T-helper 1 cell treated with Interleukin-12 subunit alpha and Interleukin-12 subunit beta and Interleukin-4 antibody, amounts not matched to agents 30 ng/mL and 1 ng/mL, for 36 hours (primary cell): Measurements from ENCODE around the gene NUCKS1. TPM values are rescaled to one million over a fixed set of nuclear protein-coding genes. Genes with fewer than 3 reads are reported as not detected.

Experiments used
- intact Hi-C: fragments of 100-400 bp; cut with micrococcal nuclease; formaldehyde crosslinking; loops from one replicate; pipeline ENCODE4 v1.15.1; 2024
- total RNA-seq: library from RNA; stranded (reverse); gene quantifications from 2 replicates; pipeline ENCODE4 v1.2.3, GENCODE V29; 2022

NUCKS1 gene
- total RNA-seq, 1 donor from 2014 or later, result 148 TPM

- intact Hi-C loops, result no loop called here
Measured at GRCh38 chr1:205706601-205707502, 43.1 kb downstream of the NUCKS1 start.

DNA sequence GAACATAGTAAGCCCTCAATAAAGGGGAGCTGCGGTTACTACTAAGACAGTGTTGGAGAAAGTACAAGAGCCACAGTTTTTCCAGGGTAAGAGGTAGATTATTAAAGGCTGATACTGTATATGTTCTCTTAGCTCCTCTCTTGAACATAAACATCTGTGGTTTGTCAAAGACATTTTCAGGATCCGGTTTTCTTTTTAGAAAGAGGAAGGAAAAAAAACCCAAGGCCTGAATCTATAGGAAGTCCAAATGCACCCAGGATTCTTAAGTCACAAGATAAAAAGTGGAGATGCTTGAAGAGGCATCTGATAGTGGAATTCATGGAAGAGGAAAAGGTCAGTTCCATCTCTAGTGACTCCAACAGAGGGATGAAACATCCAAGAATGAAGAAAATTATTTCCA is 45.1 kb downstream of the NUCKS1 start:
- intact Hi-C loops, result no loop called here

GRCh38 chr1:205703072-205703471 is 46.9 kb downstream of the NUCKS1 start:
- intact Hi-C loops, result no loop called here

GRCh38 chr1:205701891-205702290 is 48.1 kb downstream of the NUCKS1 start:
- intact Hi-C loops, result no loop called here

- intact Hi-C loops, result no loop called here
Measured at GRCh38 chr1:205701420-205701819, 48.6 kb downstream of the NUCKS1 start.

DNA sequence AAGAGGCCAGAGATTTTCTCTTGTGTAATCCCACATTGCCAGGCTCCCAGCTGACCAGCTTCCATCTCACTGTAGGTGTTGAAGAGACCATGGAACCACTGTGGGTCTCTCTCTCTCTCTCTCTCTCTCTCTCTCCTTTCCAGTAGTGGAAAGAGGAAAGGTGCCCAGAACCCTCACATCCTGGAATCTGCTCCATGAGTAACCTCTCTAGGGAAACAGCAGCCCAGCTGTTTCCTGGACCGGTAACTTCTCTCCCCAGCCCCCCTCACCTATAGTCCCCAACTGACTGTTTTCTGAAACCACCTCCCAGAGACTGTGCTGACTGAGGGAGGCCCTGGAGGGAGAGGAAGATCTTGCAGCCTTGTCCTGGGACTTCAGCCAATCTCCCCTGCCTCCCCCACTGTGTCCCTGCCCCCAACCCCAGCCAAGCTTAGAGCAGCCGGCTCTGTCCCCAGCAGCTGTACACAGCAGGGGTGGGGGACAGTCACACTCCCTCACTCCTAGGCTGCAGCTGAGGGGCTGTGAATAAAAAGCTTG is 49.0 kb downstream of the NUCKS1 start:
- intact Hi-C loops, result no loop called here

GRCh38 chr1:205699416-205699815 is 50.6 kb downstream of the NUCKS1 start:
- intact Hi-C loops, result no loop called here

DNA sequence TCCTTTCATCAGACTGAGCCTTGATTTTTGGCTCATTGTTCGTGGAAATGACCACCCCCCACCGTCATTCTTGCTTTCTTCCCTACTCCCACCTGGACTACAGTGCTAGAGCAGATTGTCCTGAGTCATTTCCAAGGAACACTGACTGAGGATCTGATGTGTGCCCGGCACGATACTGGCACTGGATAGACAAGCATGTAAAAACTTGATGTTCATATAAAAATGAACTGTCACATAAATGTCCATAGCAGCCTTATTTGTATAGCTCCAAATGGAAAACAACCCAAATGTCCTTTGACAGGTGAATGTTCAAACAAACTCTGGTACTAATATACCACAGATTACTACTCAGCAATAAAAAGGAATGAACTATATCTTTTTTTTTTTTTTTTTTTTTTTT is 51.1 kb downstream of the NUCKS1 start:
- intact Hi-C loops, result no loop called here

- intact Hi-C loops, result no loop called here
Measured at GRCh38 chr1:205693421-205693991, 56.5 kb downstream of the NUCKS1 start.

GRCh38 chr1:205692423-205692822 is 57.6 kb downstream of the NUCKS1 start:
- intact Hi-C loops, result no loop called here

DNA sequence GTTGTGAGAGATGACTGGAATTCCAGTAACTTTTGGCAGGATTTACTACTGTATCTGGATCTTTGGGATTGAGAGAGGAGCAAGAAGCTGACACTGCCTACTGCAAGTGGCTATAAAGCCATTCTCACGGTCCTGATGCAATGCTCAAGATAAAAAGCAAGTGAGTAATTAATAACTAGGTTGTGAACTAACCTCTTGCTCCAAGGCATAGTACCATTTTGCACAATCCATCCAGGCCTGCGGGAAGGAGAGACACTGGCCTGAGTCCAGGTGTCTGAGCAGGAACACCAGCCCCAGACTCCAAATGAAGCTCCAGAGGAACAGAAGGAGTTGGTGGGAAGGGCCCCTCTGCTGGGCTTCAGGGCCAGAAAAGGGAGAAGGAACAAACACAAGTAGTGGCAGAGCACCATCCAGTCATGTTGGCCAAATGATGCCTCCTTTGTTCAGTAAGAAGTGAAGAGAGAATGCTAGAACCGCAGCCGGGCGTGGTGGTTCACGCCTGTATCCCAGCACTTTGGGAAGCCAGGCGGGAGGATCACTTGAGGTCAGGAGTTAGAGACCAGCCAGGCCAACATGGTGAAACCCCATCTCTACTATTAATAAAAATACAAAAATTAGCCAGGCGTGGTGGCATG is 59.7 kb downstream of the NUCKS1 start:
- intact Hi-C loops, result no loop called here

GRCh38 chr1:205689479-205689878 is 60.5 kb downstream of the NUCKS1 start:
- intact Hi-C loops, result no loop called here

- intact Hi-C loops, result no loop called here
Measured at GRCh38 chr1:205688171-205689080, 61.6 kb downstream of the NUCKS1 start.

- intact Hi-C loops, result no loop called here
Measured at GRCh38 chr1:205687242-205687641, 62.7 kb downstream of the NUCKS1 start.

DNA sequence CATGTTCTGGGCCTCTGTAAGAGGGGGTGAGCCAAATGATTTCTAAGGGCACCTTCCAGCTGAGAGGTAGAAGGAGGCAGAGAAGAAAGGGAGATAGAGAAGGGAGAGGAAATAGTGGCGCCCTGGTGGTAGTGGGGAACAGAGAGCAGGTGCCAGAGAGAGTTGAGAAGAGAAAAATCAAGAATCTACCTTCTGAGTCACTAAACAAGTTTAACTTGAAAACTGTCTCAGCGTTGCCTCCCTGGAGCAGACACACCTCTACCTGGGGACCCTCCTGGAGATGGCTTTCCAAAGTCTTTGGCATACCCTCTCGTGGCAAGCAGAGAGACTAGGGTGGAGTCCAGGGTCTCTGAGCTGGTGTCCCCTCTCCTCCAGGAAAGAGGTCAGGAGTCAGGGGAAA is 68.6 kb downstream of the NUCKS1 start:
- intact Hi-C loops, result no loop called here

GRCh38 chr1:205680073-205680851 is 69.7 kb downstream of the NUCKS1 start, which contains the start of gene SLC45A3:
SLC45A3 (minus strand) TSS chr1:205680509; CDS start chr1:205664656, 15,853 bp downstream.
- intact Hi-C loops, result no loop called here

DNA sequence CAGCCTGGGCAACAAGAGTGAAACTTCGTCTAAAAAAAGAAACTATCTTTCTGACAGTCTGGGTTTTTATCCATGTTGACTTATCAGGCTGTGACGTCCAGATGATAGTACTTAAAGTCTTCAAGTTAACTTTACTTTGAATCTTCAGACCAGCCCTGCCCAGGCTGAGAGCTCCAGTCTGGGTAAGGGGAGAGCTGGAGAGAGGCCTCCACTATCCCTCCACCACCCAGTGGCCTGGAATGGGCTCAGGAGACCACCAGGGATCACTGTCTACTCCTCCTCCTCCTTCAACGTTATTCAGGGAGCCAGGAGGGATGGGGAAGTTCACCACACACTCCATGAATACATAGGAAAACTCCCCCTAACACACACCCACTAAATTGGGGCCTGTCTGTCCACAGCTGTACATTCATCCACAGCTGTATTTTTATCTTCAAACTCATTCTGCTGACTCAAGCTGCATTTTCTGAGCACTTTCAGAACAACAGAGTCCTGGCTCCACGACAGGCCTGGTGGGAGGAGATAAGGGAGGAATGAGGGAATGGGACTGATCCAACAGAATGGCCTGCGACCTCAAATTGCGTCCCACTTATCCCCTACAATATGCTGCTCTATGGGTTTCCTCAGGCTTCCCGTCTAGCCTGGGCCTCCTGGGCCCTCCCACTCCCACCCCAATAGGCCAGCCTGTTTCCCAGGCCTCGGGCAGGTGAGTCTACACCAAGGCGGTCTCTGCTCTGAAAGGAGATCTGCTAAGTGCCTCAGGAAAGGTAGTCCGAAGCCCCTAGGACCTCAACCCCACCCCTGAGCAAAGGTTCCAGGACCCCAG is 71.5 kb downstream of the NUCKS1 start:
- intact Hi-C loops, result no loop called here

GRCh38 chr1:205677167-205677566 is 72.8 kb downstream of the NUCKS1 start:
- intact Hi-C loops, result no loop called here

DNA sequence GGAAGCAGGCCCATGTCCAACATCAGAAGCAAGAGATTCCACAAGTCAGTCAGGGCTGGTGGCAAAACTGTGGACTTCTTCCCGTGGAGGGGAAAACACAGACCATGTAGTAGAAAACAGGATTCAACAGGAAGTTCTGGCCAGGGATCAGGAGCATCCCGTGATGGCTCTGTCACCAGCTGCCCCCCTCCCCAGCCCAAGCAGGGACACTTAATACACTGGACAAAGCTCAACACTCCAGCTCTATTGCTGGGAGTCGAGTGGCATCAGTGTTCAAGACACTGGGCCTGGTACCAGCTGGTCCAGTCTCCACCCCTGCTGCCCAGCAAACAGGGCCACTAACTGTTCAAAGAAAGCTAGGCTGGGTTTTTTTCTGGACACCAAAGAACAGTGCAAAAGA is 73.4 kb downstream of the NUCKS1 start:
- intact Hi-C loops, result no loop called here
